ENCODE results near the gene LGALS16. TPM values are rescaled to one million over a fixed set of nuclear protein-coding genes. Genes with fewer than 3 reads are reported as not detected.

The LGALS16 gene
- total RNA-seq, 1 experiment from 2014 or later = not detected

DNA sequence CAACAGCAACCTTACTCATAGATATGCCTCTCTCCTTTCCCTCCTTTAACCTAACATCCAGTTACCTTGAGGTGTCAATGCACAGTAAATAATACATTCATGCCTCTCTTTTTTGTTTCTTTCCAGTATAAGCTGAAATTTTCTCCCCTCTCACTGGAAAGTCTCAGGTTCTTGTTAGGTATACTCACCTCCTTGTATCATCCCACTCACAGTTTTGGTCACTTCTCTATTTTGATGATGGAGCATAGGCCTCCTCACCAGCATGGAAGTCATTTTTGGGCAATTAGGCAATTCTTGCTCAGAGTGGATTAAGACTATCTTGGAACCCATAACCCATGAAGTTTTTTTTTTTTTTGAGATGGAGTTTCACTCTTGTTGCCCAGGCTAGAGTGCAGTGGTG lies 42.8 kb downstream of the LGALS16 start:
- Histone ChIP-seq H3K9me2 (ENCODE audit: insufficient read depth) (no peaks in the 10 kb centered on the region), H3K4me1 (ENCODE audit: control insufficient read depth in 1 of 2, insufficient read depth in 2 of 2, low read length in 2 of 2) (no peaks in the 10 kb centered on the region), H3K79me2 (ENCODE audit: insufficient read depth, low read length) (no peaks in the 10 kb centered on the region), H3K9ac (ENCODE audit: low read length) (no peak overlapping the region), H3K9me3 (ENCODE audit: control insufficient read depth in 1 of 2, insufficient read depth in 1 of 2, low read depth in 1 of 2, low read length in 2 of 2) (no peaks in the 10 kb centered on the region), H3K27ac (ENCODE audit: low read depth, low read length) (no peak overlapping the region), H4K20me1 (ENCODE audit: insufficient read depth) (no peaks in the 10 kb centered on the region), H3K4me2 (ENCODE audit: low read length) (no peak overlapping the region), H2AFZ (ENCODE audit: low read depth, low read length, poor library complexity, severe bottlenecking) (no peak overlapping the region), H3K4me3 (replicated peaks in 1 of 2; ENCODE audit: low read depth in 1 of 2, low read length in 2 of 2) (no peak overlapping the region), H3K36me3 (ENCODE audit: control insufficient read depth in 1 of 2, insufficient read depth in 2 of 2, low read length in 2 of 2) (no peaks in the 10 kb centered on the region), H3K27me3 (ENCODE audit: insufficient read depth, low read length) (peaks cover 96% of the 10 kb centered on the region)
- RAD21 ChIA-PET (ENCODE audit: low non-redundant PET in 1 of 2, low total read pairs in 2 of 2, uncharacterized antibody in 2 of 2, unreplicated experiment in 2 of 2) = no interaction called here
- no peak for DNase-seq (ENCODE audit: low read depth, low spot score)
- POLR2A ChIA-PET = no interaction called here
- no TSS peak for BruUV-seq (replicated peaks)
- no peak for ATAC-seq
- CTCF ChIA-PET = no interaction called here
- TF ChIP-seq EZH2 (IDR thresholded peaks at IDR 0.05) (no peak), FOSL1 (IDR thresholded peaks at IDR 0.05; ENCODE audit: low read depth) (no peak), REST (IDR thresholded peaks at IDR 0.05; ENCODE audit: low read depth) (no peak), ZFX (IDR thresholded peaks at IDR 0.05) (no peak), TCF7L2 (IDR thresholded peaks at IDR 0.05; ENCODE audit: borderline replicate concordance, extremely low read depth, insufficient read depth, insufficient read length) (no peak), SIN3A (IDR thresholded peaks at IDR 0.05; ENCODE audit: low read depth) (no peak), YY1 (IDR thresholded peaks at IDR 0.05; ENCODE audit: extremely low read depth, insufficient replicate concordance, low read depth, low read length) (no peak), ZNF274 (IDR thresholded peaks at IDR 0.05; ENCODE audit: low read depth, low read length) (no peak), SP1 (IDR thresholded peaks at IDR 0.05; ENCODE audit: low read depth) (no peak), EGR1 (IDR thresholded peaks at IDR 0.05; ENCODE audit: low read depth) (no peak), JUND (IDR thresholded peaks at IDR 0.05) (no peak), CBX3 (IDR thresholded peaks at IDR 0.05; ENCODE audit: low read depth) (no peak), CTCF (IDR thresholded peaks at IDR 0.05 in 2 of 3, conservative IDR thresholded peaks at IDR 0.05 in 1 of 3; ENCODE audit: borderline replicate concordance in 1 of 3, insufficient read depth in 1 of 3, low read depth in 2 of 3, low read length in 2 of 3) (no peak), RAD21 (IDR thresholded peaks at IDR 0.05; ENCODE audit: low read depth) (no peak), POLR2AphosphoS5 (IDR thresholded peaks at IDR 0.05; ENCODE audit: low read depth, low read length) (no peak), POLR2A (IDR thresholded peaks at IDR 0.05; ENCODE audit: borderline replicate concordance, extremely low read depth, insufficient read depth, insufficient read length) (no peak)
- TF ChIP-seq, protein P1, sequence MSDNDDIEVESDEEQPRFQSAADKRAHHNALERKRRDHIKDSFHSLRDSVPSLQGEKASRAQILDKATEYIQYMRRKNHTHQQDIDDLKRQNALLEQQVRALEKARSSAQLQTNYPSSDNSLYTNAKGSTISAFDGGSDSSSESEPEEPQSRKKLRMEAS (IDR thresholded peaks at IDR 0.05) = no peak
- TF ChIP-seq, protein P2, sequence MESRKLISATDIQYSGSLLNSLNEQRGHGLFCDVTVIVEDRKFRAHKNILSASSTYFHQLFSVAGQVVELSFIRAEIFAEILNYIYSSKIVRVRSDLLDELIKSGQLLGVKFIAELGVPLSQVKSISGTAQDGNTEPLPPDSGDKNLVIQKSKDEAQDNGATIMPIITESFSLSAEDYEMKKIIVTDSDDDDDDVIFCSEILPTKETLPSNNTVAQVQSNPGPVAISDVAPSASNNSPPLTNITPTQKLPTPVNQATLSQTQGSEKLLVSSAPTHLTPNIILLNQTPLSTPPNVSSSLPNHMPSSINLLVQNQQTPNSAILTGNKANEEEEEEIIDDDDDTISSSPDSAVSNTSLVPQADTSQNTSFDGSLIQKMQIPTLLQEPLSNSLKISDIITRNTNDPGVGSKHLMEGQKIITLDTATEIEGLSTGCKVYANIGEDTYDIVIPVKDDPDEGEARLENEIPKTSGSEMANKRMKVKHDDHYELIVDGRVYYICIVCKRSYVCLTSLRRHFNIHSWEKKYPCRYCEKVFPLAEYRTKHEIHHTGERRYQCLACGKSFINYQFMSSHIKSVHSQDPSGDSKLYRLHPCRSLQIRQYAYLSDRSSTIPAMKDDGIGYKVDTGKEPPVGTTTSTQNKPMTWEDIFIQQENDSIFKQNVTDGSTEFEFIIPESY (IDR thresholded peaks at IDR 0.05; ENCODE audit: extremely low read depth, insufficient replicate concordance, low read length) = no peak
- intact Hi-C loops (cut with micrococcal nuclease) = no loop called here

Measured in HCT116 (cell line).